ENCODE results near the gene TMEM120B. TPM values are rescaled to one million over a fixed set of nuclear protein-coding genes. Genes with fewer than 3 reads are reported as not detected.

Gene TMEM120B
- total and polyA plus RNA-seq, 2 of the 13 experiments (the other 11 are each of a cell fraction or from before 2014, with no cell fraction given), result 7.1 to 12.9 TPM

DNA sequence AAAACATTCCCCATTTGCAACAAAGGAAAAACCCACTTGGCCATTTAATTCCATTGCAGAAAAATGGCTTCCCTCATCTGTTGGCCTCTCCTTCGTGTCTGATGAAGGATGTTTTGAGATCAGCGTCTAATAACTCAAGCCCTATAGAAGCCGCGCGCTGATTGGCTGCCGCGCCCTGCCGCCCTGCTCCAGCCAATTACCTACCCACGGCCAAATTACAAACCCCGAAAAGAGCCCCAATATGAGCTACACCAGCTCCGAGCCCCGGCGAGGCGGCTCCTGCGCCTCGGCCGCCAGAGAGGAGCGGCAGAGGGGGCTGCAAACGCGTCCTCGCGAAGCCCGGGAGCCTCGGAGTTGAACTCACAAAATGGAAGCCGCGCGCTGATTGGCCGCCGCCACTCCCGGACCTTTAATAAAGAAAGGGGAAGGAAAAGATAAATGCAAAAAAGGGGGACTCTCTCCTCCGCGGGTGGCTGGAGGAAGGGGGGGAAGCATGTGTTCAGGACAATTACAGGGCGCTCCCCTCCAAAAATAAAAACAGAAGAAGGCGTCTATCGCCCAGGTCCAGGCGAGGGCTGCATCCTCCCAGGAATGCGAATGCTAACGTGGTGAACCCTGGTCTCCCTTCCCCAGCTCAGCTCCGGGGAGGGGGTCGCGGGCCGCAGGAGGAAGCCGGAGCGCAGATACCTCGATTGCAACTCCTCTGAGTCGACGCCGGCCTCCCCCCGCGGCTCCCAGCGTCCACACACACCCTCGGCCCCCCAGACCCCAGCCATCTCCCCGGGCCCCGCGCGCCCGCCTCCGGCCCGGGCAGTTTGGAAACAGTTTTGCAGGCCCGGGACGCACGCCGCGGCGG lies 90.5 kb downstream of the TMEM120B start (continued):
- no peak for TF ChIP-seq ELF4 (CRISPR knock-in tag; IDR thresholded peaks at IDR 0.05; ENCODE audit: borderline replicate concordance)
- peak; percentile 78 for TF ChIP-seq U2AF1 (optimal IDR thresholded peaks at IDR 0.05; ENCODE audit: low read depth, low read length)
- peak; percentile 97 for TF ChIP-seq POLR2AphosphoS5 (IDR thresholded peaks at IDR 0.05; ENCODE audit: low read depth, low read length)
- no peak for TF ChIP-seq TOE1 (CRISPR knock-in tag; IDR thresholded peaks at IDR 0.05)
- TF ChIP-seq, protein P1, sequence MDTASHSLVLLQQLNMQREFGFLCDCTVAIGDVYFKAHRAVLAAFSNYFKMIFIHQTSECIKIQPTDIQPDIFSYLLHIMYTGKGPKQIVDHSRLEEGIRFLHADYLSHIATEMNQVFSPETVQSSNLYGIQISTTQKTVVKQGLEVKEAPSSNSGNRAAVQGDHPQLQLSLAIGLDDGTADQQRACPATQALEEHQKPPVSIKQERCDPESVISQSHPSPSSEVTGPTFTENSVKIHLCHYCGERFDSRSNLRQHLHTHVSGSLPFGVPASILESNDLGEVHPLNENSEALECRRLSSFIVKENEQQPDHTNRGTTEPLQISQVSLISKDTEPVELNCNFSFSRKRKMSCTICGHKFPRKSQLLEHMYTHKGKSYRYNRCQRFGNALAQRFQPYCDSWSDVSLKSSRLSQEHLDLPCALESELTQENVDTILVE (CRISPR knock-in tag; IDR thresholded peaks at IDR 0.05), result peak; percentile 36; the same call in 1 of the 2 replicates
- peak; percentile 30 for TF ChIP-seq IKZF4 (CRISPR knock-in tag; IDR thresholded peaks at IDR 0.05; ENCODE audit: borderline replicate concordance, low read depth, not compliant biosample characterization)
- TF ChIP-seq, protein P2, sequence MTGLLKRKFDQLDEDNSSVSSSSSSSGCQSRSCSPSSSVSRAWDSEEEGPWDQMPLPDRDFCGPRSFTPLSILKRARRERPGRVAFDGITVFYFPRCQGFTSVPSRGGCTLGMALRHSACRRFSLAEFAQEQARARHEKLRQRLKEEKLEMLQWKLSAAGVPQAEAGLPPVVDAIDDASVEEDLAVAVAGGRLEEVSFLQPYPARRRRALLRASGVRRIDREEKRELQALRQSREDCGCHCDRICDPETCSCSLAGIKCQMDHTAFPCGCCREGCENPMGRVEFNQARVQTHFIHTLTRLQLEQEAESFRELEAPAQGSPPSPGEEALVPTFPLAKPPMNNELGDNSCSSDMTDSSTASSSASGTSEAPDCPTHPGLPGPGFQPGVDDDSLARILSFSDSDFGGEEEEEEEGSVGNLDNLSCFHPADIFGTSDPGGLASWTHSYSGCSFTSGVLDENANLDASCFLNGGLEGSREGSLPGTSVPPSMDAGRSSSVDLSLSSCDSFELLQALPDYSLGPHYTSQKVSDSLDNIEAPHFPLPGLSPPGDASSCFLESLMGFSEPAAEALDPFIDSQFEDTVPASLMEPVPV (CRISPR knock-in tag; IDR thresholded peaks at IDR 0.05), result 0 out of 2 replicates have a peak, but pooled peaks have one; percentile 75
- TF ChIP-seq, protein P3, sequence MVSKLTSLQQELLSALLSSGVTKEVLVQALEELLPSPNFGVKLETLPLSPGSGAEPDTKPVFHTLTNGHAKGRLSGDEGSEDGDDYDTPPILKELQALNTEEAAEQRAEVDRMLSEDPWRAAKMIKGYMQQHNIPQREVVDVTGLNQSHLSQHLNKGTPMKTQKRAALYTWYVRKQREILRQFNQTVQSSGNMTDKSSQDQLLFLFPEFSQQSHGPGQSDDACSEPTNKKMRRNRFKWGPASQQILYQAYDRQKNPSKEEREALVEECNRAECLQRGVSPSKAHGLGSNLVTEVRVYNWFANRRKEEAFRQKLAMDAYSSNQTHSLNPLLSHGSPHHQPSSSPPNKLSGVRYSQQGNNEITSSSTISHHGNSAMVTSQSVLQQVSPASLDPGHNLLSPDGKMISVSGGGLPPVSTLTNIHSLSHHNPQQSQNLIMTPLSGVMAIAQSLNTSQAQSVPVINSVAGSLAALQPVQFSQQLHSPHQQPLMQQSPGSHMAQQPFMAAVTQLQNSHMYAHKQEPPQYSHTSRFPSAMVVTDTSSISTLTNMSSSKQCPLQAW (CRISPR knock-in tag; IDR thresholded peaks at IDR 0.05), result peak; percentile 49; the same call in 1 of the 2 replicates
- no peak for TF ChIP-seq MAFG (CRISPR knock-in tag; IDR thresholded peaks at IDR 0.05)
- no peak for TF ChIP-seq GABPA (IDR thresholded peaks at IDR 0.05; ENCODE audit: low read depth, low read length)
- TF ChIP-seq GABPA (CRISPR knock-in tag; IDR thresholded peaks at IDR 0.05; ENCODE audit: low read depth), result peak; percentile 9; the same call in 1 of the 2 replicates
- TF ChIP-seq KAT8 (CRISPR knock-in tag; IDR thresholded peaks at IDR 0.05), result peak; percentile 79; the same call in 1 of the 2 replicates
- TF ChIP-seq CHD2 (IDR thresholded peaks at IDR 0.05; ENCODE audit: low read depth, low read length), result peak; percentile 88
- TF ChIP-seq MED1 (CRISPR knock-in tag; IDR thresholded peaks at IDR 0.05), result peak; percentile 30
- peak; percentile 87 for TF ChIP-seq ZNF605 (CRISPR knock-in tag; IDR thresholded peaks at IDR 0.05)
- no peak for TF ChIP-seq AKAP8 (CRISPR knock-in tag; IDR thresholded peaks at IDR 0.05)
- 0 out of 2 replicates have a peak, but pooled peaks have one; percentile 45 for TF ChIP-seq ZNF317 (CRISPR knock-in tag; IDR thresholded peaks at IDR 0.05)
- no peak for TF ChIP-seq PAF1 (CRISPR knock-in tag; IDR thresholded peaks at IDR 0.05)
- no peak; the same call in 1 of the 2 replicates for TF ChIP-seq ZNF777 (CRISPR knock-in tag; IDR thresholded peaks at IDR 0.05)
- no peak for TF ChIP-seq ZFYVE20 (CRISPR knock-in tag; IDR thresholded peaks at IDR 0.05; ENCODE audit: borderline replicate concordance, low read depth)
- TF ChIP-seq, protein P4, sequence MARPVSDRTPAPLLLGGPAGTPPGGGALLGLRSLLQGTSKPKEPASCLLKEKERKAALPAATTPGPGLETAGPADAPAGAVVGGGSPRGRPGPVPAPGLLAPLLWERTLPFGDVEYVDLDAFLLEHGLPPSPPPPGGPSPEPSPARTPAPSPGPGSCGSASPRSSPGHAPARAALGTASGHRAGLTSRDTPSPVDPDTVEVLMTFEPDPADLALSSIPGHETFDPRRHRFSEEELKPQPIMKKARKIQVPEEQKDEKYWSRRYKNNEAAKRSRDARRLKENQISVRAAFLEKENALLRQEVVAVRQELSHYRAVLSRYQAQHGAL (CRISPR knock-in tag; IDR thresholded peaks at IDR 0.05; ENCODE audit: not compliant biosample characterization), result no peak
- 0 out of 2 replicates have a peak, but pooled peaks have one; percentile 47 for TF ChIP-seq ZKSCAN8 (CRISPR knock-in tag; IDR thresholded peaks at IDR 0.05; ENCODE audit: borderline replicate concordance)
- peak; percentile 8 for TF ChIP-seq AGO2 (optimal IDR thresholded peaks at IDR 0.05; ENCODE audit: low read depth, low read length)
- TF ChIP-seq TSC22D2 (CRISPR knock-in tag; IDR thresholded peaks at IDR 0.05; ENCODE audit: borderline replicate concordance), result no peak
- no peak for TF ChIP-seq NRL (CRISPR knock-in tag; IDR thresholded peaks at IDR 0.05; ENCODE audit: borderline replicate concordance)
